Fibroblast of skin of scalp (primary cell): Measurements from ENCODE around the gene FLYWCH1. TPM values are rescaled to one million over a fixed set of nuclear protein-coding genes. Genes with fewer than 3 reads are reported as not detected.

Experiments
- DNase-seq: peaks from one replicate; pipeline ENCODE4 v3.0.0-alpha.2; 2013
- polyA plus RNA-seq, 2 experiments: library from polyadenylated mRNA; unstranded; fragments of 120-200 nt; gene quantifications; one replicate each; pipeline ENCODE4 v1.2.1, GENCODE V29; 2013; ENCODE audit not compliant: insufficient read length in 2 of 2

The FLYWCH1 gene
- polyA plus RNA-seq (2013, experiment 1 of 2; ENCODE audit: insufficient read length), result 36.2 TPM
- 31.3 TPM for polyA plus RNA-seq (2013, experiment 2 of 2; ENCODE audit: insufficient read length)

DNA sequence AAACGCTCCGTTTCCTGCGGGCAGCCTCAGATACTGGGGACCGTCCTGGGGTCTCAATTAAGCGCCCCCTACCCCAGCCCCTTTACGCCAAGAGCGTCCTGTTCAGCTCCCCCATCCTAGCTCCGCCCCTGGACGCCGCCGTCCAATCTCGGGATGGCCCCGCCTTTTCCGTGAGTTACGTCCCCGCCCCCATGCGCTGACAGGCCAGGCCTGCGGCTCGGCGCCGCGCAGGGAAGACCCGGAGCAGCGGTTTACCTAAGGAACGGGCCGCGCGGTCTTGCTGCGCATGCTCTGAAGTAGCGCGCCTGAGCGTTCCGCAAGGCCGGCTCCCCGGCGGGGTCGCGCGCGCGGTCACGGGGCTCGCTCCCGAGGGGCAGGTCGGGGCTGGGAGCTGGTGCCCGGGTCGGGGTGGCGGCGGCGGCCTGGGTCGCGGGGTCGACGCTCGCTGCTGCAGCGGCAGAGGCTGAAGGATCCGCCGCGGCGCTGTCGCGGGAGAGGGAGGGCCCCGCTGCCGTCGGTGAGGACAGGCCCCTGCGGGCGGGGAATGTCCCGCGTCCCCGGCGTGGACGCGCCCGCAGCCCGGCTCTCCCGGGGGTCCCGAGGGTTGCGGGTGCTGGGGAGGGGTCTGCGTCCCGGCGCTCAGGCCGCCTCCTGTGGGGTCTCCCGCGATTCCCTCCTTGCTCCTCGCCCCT, at the start of gene FLYWCH1:
Gene FLYWCH1, plus strand, starts transcription at position 294 of the 692 bp plus-strand sequence. CDS start 17,755 bp downstream, outside the sequence.
- DNase-seq, result peak; percentile 97

DNA sequence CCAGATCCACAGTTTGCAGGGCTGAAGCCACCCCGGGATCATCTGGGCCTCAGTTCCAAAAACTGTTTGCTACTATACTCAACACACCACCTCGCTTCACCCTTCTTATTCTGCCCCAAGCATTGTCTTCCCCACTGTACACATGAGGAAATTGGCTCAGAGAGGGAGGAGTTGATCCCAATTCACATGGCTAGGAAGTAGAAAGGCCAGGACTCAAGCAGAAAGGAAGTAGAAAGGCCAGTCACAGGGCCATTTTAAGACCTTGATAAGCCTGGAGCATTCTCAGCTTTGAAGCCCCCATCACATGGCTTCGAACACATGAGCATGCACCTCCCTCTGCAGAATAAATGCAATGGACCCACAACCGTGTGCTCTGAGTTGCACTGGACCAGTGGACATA, 46.1 kb upstream of the FLYWCH1 start:
- no peak for DNase-seq

DNA sequence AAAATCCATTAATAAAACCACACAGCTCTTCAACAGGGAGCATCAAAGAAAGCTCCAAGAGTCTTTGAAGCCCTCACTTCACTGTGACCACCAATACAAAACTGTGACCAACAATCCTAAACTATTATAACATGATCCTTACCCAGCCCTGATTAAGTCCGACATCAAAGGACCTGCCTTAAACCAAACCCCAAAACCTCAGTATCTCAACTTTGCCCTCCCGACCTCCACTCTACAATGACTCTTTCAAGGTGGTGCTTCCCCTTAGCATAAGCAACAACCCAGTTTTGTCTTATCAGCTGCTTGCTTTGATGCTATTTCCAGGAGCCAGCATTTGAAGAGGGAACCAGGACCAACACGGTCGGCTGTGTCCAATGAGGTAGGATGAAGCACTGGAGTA, 45.3 kb upstream of the FLYWCH1 start:
- DNase-seq, result no peak

GRCh38 chr16:2867661-2867986, 44.1 kb upstream of the FLYWCH1 start:
- no peak for DNase-seq

- peak; percentile 94 for DNase-seq
Observed at GRCh38 chr16:2867987-2868789, 43.5 kb upstream of the FLYWCH1 start.

GRCh38 chr16:2871926-2872325, 39.8 kb upstream of the FLYWCH1 start:
- DNase-seq, result no peak

GRCh38 chr16:2874032-2874911, 37.5 kb upstream of the FLYWCH1 start:
- no peak for DNase-seq

DNA sequence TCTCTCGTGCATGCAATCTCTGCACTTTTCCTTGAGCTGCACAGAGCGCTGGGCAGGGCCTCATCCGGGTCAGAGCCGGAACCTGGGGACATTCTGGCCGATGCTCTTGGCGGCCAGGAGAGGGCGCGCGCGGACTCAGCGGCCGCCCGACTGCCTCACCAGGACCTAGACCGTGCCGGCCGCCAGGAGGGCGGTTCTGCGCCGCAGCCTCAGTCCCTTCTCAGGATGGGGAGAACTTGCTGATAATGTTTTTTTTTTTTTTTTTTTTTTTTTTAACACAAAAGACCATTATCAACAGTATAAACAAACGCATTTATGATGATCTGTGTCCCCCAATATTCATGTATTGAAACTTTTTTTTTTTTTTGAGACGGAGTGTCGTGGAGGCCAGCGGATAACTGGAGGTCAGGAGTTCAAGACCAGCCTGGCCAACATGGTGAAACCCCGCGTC, 36.8 kb upstream of the FLYWCH1 start:
- peak; percentile 78 for DNase-seq

DNA sequence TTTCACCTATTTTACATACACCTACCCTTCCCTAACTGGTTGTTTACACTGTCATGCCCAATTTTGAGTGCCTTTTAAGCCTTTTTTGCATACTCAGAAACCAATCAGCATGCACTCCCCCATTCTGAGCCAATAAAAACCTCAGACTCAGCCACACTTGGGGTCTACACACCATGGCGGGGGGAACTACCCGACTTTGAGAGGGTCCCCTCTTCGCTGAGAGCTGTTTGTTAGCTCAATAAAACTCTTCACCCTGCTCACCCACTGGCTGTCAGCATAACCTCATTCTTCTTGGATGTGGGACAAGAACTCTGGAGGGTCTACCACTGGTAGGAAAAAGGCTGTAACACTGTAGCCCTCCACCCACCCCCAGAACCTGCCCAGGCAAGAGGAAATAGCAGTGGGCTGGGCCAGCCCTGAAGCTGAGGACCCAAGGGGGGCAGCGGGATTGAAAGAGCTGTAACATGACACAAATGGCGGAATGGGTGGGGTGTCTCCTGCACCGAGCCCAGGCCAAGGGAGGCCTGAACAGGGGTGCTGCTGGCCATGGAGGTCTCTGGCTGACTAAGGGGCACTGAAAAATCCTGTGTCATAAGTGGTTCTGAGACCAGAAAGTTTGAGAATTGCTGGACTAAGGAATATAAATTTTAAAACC, 31.8 kb upstream of the FLYWCH1 start:
- no peak for DNase-seq

DNA sequence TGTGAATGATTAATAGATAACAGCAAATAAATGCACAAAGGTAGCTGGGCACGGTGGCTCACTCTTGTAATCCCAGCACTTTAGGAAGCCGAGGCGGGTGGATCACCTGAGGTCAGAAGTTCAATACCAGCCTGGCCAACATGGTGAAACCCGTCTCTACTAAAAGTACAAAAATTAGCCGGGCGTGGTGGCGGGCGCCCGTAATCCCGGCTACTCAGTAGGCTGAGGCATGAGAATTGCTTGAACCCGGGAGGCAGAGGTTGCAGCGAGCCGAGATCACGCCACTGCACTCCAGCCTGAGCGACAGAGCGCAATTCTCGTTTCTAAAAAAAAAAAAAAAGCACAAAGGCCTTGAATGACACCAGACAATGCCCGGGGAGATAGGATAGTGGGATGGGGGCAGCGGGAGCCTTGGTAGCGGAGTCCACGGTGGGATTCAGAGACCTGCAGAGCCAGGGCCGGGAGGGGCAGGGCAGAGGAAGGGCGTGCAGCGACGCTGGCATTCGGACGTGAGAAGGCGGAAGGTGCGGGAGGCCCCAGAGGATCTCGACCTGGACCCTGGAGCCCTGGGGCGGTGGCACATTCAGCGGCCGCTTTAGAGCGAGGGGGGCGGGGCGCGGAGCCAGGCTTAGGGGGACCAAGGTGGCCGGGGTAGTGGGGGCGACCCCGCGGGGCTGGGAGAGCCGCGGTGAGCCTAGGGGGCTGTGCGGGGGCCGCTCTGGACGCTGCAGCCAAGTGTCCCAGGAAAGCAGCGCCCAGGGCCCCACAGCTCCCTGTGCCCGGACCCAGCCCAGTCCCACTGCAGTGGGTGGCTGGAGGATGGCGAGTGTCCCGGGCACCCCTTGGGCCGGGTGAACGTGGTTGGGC, 29.7 kb upstream of the FLYWCH1 start:
- no peak for DNase-seq

DNA sequence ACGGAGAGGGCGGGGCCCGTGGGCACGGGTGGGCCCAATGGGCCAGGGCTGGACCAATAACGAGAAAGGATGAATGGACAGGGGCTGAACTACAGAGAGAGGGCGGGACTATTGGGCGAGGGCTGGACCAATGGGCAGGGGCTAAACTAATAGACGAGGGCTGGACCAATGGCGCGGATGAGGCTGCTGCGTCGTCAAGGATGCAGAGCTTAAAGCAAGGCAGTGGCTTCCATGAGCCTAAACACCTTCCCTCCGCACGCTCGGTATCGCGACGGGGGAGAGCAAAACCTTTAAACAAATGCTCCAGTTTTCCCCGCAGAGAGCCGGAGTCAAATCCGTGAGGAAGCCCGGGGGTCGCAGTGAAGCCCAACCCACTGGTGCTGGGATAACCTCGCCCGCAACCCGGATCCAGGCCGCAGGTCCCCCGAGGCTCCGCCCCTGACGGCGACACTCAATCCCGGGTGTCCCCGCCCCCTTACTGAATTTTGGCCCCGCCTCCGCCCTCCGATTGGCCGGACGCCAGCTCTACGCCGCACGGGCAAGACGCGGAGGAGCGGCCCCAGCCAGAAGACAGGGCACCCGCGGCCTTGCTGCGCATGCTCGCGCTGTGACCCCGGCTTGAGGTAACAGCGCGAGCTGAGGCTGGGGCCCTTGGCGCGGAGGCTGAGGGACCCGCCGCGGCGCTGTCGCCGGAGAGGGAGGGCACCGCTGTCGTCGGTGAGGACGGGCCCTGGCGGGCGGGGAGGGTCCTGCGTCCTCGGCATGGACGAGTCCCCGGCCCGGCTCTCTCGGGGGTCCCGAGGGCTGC, 28.9 kb upstream of the FLYWCH1 start, which contains the start of gene FLYWCH2:
Gene FLYWCH2, plus strand, starts transcription at position 566 of the 808 bp plus-strand sequence. CDS start 13,235 bp downstream, outside the sequence.
- DNase-seq, result peak; percentile 99

DNA sequence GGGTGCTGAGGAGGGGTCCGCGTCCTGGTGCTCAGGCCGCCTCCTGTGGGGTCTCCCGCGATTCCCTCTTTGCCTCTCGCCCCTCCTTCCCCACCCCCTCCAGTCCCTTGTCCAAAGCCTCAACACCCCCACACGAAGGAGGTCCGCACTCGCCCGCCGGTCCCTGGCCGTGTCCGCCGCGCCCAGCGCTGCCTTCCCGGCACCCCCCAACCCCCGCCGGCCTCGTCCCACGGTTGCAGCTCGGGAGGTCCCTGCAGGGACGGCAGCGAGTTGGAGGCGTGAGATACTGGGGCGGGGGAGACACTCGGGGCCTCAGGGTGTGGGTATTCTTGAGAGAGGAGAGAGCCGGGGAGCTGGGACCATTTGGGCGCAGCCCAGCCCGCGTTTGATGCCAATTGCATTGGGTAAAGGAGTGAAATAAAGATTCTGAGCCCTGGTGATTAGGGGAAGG, 28.2 kb upstream of the FLYWCH1 start:
- no peak for DNase-seq

- DNase-seq, result no peak
Observed at GRCh38 chr16:2884041-2884451, 27.7 kb upstream of the FLYWCH1 start.

- DNase-seq, result no peak
Observed at GRCh38 chr16:2894231-2894630, 17.5 kb upstream of the FLYWCH1 start.

DNA sequence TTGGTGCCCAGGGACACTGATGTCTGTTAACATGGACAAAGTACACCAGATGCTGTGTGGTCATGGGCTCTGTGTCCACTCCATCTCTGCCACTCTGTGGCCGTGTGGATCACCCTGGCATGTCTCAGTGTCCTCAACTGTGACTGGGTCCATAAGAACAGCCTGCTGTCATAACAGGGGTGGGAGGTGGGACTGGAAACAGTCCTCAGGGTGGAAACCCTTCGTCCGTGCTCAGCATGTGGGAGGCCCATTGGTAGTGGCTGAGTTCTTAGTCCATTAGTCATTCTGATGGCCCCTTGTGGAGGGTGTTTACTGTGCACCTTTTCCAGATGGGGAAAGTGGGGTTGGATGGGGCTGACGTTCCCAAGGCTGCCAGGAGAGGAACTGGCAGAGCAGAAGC, 15.9 kb upstream of the FLYWCH1 start:
- DNase-seq, result peak; percentile 50

- DNase-seq, result no peak
Observed at GRCh38 chr16:2896480-2897010, 15.2 kb upstream of the FLYWCH1 start.

DNA sequence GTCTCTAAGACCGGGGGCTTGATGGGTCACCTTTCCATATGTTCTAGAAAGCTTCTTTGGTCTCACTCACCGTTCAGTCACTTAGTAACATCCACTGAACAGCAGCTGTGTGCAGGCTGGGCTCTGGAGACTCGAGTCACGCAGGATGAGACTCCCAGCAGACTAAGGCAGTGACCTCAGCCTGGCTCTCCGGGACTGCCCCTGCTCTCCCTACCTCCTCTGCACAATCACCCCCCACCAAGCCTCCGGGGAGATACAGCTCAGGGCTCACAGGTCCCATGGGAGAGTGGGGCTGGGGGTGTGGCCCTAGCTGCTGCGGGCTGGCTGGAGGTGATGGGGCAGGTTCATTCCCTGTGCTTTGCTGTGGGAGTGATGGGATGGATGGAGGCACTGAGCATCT, 14.6 kb upstream of the FLYWCH1 start:
- DNase-seq, result no peak

DNA sequence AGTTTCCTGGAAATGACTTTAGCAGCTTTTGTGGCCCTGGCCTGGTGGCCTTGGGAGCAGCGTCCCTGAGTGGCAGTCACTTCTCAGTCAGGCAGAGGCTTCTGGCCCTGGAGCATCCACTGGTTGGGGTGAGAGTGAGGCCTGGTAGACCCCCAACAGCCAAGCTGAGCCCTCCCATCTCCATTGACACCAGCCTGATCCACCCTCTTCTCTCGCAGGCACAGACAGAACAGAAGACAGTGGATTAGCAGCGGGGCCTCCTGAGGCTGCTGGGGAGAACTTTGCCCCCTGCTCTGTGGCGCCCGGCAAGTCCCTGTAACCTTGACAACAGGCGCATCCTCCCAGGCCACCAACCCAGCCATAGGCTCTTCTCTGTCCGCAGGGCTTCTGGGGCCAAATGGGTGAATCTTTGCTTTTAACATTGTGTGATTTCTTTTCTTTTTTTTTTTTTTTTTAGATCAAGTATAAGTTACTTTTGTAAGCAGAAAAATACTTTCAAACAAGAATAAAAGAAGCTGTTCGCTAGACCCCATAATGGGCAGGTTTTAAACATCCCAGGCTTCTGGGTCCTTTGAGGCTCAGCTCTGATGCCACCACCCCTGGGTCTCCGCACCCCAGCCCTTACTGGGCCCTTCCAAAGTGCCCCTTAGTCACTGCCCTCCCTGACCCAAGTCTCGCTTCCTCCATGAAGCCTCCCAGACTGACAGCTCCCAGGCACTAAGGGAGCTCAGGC, 12.7 kb upstream of the FLYWCH1 start:
- no peak for DNase-seq

DNA sequence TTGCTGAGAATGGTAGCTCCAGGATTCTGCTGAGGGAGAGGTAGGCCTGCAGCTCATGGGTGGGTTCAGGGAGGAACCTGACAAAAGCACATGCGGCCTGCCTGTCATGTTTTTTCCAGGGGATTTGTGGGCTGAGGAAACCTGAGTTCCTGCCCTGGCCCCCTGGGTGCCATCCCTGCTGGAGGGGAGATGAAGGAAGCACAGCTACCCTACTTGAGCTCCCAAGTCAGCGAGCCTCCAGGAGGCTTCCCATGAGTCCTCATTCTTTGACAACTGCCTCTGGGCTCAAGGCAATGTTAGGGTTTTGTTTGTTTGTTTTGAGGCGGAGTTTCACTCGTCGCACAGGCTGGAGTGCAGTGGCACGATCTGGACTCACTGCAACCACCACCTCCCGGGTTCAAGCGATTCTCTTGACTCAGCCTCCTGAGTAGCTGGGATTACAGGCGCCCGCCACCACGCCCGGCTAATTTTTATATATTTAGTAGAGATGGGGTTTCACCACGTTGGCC, 12.1 kb upstream of the FLYWCH1 start:
- DNase-seq, result no peak
